Measurements from ENCODE around the gene C11orf91. TPM values are rescaled to one million over a fixed set of nuclear protein-coding genes. Genes with fewer than 3 reads are reported as not detected.
A peak's percentile ranks its signal among the peaks of the same experiment; 100 is the strongest.

C11orf91 gene
- total RNA-seq, 1 donor from 2014 or later, result 0.50 TPM

GRCh38 chr11:33672273-33672672 is 28.4 kb downstream of the C11orf91 start:
- Mint-ChIP-seq H3K4me3 (ENCODE audit: unreplicated experiment) (no peak overlapping the region), H3K4me1 (ENCODE audit: low read depth) (peaks cover 5% of the 10 kb centered on the region), H3K36me3 (ENCODE audit: low read depth) (peaks cover 1% of the 10 kb centered on the region), H3K27me3 (ENCODE audit: low read depth) (no peaks in the 10 kb centered on the region), H3K9me3 (ENCODE audit: low read depth) (peaks cover 4% of the 10 kb centered on the region), H3K27ac (ENCODE audit: unreplicated experiment) (no peak overlapping the region)
- no peak for DNase-seq (ENCODE audit: low spot score)
- no peak for TF ChIP-seq CTCF (IDR thresholded peaks at IDR 0.05)

DNA sequence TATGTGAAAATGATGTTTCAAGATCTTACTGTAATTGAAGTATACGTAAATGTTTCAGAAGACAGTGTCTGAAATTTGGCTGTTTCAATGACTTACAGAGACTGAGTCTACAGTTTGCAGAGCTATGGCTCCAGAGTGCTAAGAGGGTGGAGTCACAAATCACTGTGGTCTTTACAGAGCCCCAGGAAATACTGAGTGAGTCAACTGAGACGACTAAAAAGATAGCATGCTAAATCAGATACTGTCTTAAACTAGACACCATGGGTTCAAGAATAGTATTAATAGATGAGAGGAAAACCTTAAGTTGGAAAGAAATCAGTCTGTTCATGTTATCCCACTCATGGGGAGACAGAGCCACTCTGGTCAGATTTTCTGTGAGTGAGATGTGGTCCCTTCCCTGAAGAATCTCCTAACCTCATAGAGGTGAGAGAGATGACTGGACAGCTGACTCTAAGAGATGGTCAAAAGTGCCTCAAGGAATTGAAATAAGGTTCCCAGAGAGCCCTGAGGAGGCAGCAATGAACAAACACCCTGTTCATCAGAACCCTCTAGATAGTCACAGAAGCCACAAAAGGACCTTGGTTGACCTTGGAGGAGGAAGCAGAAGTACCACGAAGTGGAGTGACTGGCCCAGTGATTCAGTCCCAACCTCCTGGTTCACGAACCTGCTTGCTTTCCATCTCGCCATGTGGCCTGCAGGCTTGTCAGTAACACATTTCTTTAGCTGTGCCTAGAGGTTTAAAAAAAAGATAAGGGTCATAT is 30.2 kb downstream of the C11orf91 start:
- Mint-ChIP-seq H3K4me3 (ENCODE audit: unreplicated experiment) (no peak overlapping the region), H3K9me3 (ENCODE audit: low read depth) (no peaks in the 10 kb centered on the region), H3K36me3 (ENCODE audit: low read depth) (no peaks in the 10 kb centered on the region), H3K4me1 (ENCODE audit: low read depth) (peaks cover 5% of the 10 kb centered on the region), H3K27me3 (ENCODE audit: low read depth) (no peaks in the 10 kb centered on the region), H3K27ac (ENCODE audit: unreplicated experiment) (peak overlapping the region; percentile 18)
- DNase-seq (ENCODE audit: low spot score), result no peak
- TF ChIP-seq CTCF (IDR thresholded peaks at IDR 0.05), result no peak

DNA sequence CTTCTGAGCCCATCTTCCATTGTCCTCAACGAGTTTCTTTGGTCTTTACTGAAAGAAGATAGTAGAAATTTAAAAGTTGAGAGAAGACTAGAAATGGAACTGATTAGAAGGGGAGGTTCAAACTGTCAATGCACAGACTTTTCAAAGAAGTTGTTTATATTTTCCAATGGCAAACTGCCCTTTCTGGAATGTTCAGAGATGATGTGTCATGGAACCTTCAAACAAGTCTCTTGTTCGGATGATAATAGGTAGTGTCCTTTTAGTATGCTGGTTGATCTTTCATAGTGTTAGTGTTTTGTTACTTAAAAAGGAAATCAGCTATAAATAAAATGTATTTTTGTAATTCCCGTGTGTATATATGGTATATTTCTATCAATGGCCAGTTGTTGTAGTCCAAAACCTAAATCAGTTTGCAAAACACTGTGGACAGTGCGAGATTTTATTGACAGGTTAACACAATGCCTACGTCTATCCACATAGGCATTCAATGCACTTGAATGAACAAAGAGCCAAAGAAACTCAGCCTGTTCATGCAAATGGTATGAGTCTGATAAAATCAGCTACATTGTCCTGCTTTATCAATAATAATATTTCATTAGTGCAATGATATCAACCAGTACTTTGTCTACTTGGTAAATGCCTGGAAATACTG is 30.9 kb downstream of the C11orf91 start:
- TF ChIP-seq CTCF (IDR thresholded peaks at IDR 0.05), result no peak
- Mint-ChIP-seq H3K27ac (ENCODE audit: unreplicated experiment) (no peak overlapping the region), H3K9me3 (ENCODE audit: low read depth) (no peaks in the 10 kb centered on the region), H3K4me3 (ENCODE audit: unreplicated experiment) (no peak overlapping the region), H3K36me3 (ENCODE audit: low read depth) (no peaks in the 10 kb centered on the region), H3K27me3 (ENCODE audit: low read depth) (no peaks in the 10 kb centered on the region), H3K4me1 (ENCODE audit: low read depth) (peaks cover 5% of the 10 kb centered on the region)
- no peak for DNase-seq (ENCODE audit: low spot score)

DNA sequence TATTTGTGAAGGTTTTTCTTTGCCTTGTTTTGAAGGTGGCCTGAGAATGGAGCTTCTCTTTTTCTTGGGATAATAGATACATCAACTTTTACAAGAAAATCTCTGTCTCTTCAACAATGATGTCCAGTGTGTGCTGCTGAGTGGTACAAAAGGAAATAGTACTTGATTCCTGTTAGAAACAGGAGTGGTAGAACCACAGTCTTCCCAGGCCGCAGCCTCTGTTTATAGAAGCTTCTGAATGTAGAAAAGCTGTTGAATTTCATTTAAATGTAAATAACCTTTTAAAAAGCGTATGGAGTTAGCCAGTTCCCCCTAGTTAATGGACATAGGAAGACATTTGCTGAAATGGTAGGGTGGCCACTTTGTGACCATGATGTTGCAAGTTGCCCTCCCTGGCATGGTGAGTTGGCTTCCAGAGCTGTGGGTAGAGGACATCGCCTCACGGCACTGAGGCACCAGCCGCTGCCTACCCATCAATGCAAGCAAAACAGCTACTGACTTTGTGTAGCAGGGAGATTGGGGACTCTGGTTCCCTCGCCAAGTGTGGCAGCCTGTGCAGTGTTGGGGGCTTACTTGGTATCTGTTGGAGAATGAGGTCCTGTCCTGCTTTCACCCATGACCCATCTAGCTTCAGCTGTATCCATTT is 31.6 kb downstream of the C11orf91 start:
- no peak for DNase-seq (ENCODE audit: low spot score)
- Mint-ChIP-seq H3K36me3 (ENCODE audit: low read depth) (no peaks in the 10 kb centered on the region), H3K4me1 (ENCODE audit: low read depth) (peaks cover 5% of the 10 kb centered on the region), H3K27ac (ENCODE audit: unreplicated experiment) (no peak overlapping the region), H3K27me3 (ENCODE audit: low read depth) (no peaks in the 10 kb centered on the region), H3K4me3 (ENCODE audit: unreplicated experiment) (no peak overlapping the region), H3K9me3 (ENCODE audit: low read depth) (no peaks in the 10 kb centered on the region)
- no peak for TF ChIP-seq CTCF (IDR thresholded peaks at IDR 0.05)

- Mint-ChIP-seq H3K9me3 (ENCODE audit: low read depth) (no peaks in the 10 kb centered on the region), H3K27ac (ENCODE audit: unreplicated experiment) (no peak overlapping the region), H3K4me3 (ENCODE audit: unreplicated experiment) (no peak overlapping the region), H3K36me3 (ENCODE audit: low read depth) (no peaks in the 10 kb centered on the region), H3K4me1 (ENCODE audit: low read depth) (peaks cover 5% of the 10 kb centered on the region), H3K27me3 (ENCODE audit: low read depth) (no peaks in the 10 kb centered on the region)
- TF ChIP-seq CTCF (IDR thresholded peaks at IDR 0.05), result no peak
- DNase-seq (ENCODE audit: low spot score), result no peak
Measured at GRCh38 chr11:33668468-33668825, 32.2 kb downstream of the C11orf91 start.
